Central memory CD8-positive, alpha-beta T cell (primary cell): Measurements from ENCODE around the gene CFAP46.
"Not testable (repeated sequence)": the region's sequence is repeated elsewhere in the genome, so short reads cannot be mapped to it uniquely, and the experiment has no call there.

ENCODE experiments used
- ATAC-seq: fragments of 150-1000 bp; cut with Tn5 transposase; replicated peaks from 2 replicates; pipeline ENCODE4 v1.10.0; 2022; ENCODE audit warnings: mild to moderate bottlenecking, moderate FRiP score, moderate number of reproducible peaks; ENCODE audit not compliant: poor library complexity, severe bottlenecking; ENCODE audit errors: extremely low read depth
- DNase-seq, 2 donors: peaks; one replicate each; pipeline ENCODE4 v3.0.0; 2021; ENCODE audit warnings: low spot score in 2 of 2
- H3K27ac Mint-ChIP-seq: one replicate; pipeline ENCODE4 v1.8.0; 2022; ENCODE audit warnings: low read depth, mild to moderate bottlenecking, moderate library complexity, mixed read lengths
- H3K27me3 Mint-ChIP-seq: one replicate; pipeline ENCODE4 v1.8.0; 2022; ENCODE audit warnings: mixed read lengths
- H3K36me3 Mint-ChIP-seq: one replicate; pipeline ENCODE4 v1.8.0; 2022; ENCODE audit warnings: mild to moderate bottlenecking, moderate library complexity, mixed read lengths; ENCODE audit not compliant: insufficient read depth
- H3K4me1 Mint-ChIP-seq: one replicate; pipeline ENCODE4 v1.8.0; 2022; ENCODE audit warnings: mixed read lengths
- H3K4me3 Mint-ChIP-seq: one replicate; pipeline ENCODE4 v1.8.0; 2022; ENCODE audit warnings: mild to moderate bottlenecking, moderate library complexity, mixed read lengths
- H3K9me3 Mint-ChIP-seq: one replicate; pipeline ENCODE4 v1.8.0; 2022; ENCODE audit warnings: mixed read lengths

CFAP46 gene

DNA sequence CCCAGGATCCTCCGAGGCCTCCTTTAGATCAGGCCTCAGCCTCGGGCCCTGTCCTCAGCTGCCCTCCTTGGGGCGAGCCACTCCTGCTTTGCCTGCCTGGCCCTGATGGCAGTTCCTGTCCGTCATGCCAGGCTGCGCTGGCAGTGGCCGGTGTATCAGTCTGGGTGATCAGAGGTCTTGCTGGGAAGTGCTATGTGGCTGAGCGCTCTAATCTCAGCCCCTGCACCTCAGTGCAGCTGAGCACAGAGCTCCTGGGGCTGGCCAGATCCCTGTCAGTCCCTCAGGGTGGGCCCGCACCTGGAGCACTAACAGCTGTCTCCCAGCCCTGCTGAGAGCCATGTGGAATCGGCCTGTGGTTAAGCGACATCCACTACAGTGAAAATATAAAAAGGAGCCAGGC lies 14.8 kb upstream of the CFAP46 start:
- no peak overlapping the region for H3K4me3 Mint-ChIP-seq
- no peak overlapping the region for H3K27ac Mint-ChIP-seq
- H3K27me3 Mint-ChIP-seq = peaks cover 9% of the 10 kb centered on the region
- DNase-seq (no peak), ATAC-seq (no peak)
- peaks cover 7% of the 10 kb centered on the region for H3K36me3 Mint-ChIP-seq
- H3K9me3 Mint-ChIP-seq = no peaks in the 10 kb centered on the region
- H3K4me1 Mint-ChIP-seq = peaks cover 5% of the 10 kb centered on the region

DNA sequence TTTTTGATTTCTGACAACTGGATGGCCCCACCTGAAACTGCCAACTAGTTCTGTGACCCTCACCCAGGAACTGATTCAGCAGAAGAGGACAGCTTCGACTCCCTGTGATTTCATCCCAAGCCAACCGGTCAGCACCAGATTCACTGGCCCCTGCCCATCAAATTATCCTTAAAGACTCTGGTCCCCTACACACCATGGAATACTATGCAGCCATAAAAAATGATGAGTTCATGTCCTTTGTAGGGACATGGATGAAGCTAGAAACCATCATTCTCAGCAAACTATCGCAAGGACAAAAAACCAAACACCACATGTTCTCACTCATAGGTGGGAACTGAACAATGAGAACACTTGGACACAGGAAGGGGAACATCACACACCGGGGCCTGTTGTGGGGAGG lies 13.9 kb upstream of the CFAP46 start:
- peaks cover 17% of the 10 kb centered on the region for H3K27me3 Mint-ChIP-seq
- DNase-seq, H3K9me3 Mint-ChIP-seq, H3K36me3 Mint-ChIP-seq, ATAC-seq, H3K27ac Mint-ChIP-seq, H3K4me3 Mint-ChIP-seq, H3K4me1 Mint-ChIP-seq: not testable (repeated sequence)

DNA sequence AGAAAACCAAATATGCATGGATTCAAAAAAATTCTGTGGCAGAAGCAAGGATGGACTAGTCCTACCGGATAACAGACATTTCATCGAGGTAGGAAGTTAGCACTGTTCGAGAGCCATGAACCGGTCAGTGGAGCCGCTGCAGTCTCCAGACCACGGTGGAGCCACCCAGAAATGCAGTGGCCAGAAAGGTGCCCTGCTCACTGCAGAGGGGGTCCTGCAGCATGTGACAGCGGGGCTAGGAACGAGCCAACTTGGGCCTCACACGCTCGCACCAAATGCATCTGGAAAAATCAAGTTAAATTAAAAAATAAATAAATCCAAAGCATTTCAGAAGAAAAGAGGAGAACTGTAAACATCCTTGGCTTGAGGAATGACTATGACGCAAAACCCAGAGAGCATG lies 13.1 kb upstream of the CFAP46 start:
- no peak overlapping the region for H3K4me3 Mint-ChIP-seq
- H3K27me3 Mint-ChIP-seq = peaks cover 25% of the 10 kb centered on the region

DNA sequence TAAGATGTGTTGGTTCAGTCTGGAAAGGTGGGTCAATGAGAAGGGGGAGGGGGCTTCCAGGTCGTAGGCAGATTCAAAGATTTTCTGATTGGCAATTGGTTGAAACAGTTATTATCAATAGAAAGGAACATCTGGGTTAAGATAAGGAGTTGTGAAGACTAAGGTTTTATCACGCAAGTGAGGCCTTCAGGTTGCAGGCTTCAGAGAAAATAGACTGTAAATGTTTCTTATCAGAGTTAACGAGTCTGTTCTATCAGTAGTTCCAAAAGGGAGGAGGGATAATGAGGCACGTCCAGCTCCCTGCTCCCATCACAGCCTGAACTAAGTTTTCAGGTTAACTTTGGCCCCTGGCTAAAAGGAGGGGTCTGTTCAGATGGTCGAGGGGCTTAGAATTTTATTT lies 11.1 kb upstream of the CFAP46 start:
- peaks cover 45% of the 10 kb centered on the region for H3K27me3 Mint-ChIP-seq
- no peak overlapping the region for H3K4me3 Mint-ChIP-seq
- no peak overlapping the region for H3K27ac Mint-ChIP-seq
- H3K9me3 Mint-ChIP-seq = no peaks in the 10 kb centered on the region
- peaks cover 2% of the 10 kb centered on the region for H3K36me3 Mint-ChIP-seq
- no peaks in the 10 kb centered on the region for H3K4me1 Mint-ChIP-seq
- ATAC-seq (no peak), DNase-seq (no peak)

More for the DNA sequence above, 13.1 kb upstream of the CFAP46 start:
- H3K27ac Mint-ChIP-seq = no peak overlapping the region
- H3K36me3 Mint-ChIP-seq = peaks cover 5% of the 10 kb centered on the region
- no peaks in the 10 kb centered on the region for H3K4me1 Mint-ChIP-seq
- no peaks in the 10 kb centered on the region for H3K9me3 Mint-ChIP-seq
- ATAC-seq = no peak
- DNase-seq = no peak

DNA sequence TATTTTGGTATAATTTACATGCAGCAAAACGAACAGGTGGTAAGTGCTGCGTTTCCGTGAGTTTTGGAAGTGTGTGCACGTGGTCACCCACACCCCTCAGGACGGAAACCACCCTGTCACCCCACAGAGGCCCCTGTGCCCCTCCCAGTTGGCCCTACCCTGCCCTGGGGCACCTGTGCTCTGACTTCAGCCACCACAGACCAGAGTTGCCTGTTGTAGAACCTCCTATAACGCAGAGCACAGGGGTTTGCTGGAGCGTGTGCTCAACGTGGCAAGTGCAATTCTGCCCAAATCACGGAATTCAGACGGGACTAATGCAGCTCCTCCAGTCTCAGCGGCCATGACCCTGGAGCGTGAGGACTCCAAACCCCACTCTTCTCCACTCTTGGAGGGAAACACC lies 9.6 kb upstream of the CFAP46 start:
- ATAC-seq = no peak
- Mint-ChIP-seq H3K27ac (no peak overlapping the region), H3K9me3 (no peaks in the 10 kb centered on the region), H3K4me3 (no peak overlapping the region), H3K27me3 (peaks cover 45% of the 10 kb centered on the region), H3K36me3 (peaks cover 2% of the 10 kb centered on the region), H3K4me1 (no peaks in the 10 kb centered on the region)
- no peak for DNase-seq

DNA sequence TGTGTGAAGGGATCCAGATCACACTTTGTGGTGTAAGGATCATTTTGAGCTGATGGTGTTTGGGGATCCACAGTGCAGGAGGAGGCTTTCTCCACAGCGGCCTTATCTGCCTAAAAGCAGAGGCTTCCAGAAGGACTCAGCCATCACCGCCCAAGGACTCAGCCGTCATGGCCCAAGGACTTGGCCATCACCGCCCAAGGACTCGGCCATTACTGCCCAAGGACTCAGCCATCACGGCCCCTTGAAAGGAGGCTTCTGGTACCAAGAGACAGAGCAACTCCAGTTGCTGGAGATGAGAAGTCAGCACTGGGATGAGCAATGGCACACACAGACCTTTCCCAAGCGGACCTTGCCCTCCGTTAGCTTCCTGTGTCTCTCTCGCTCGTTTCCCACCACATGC lies 6.0 kb upstream of the CFAP46 start:
- Mint-ChIP-seq H3K27ac (no peak overlapping the region), H3K9me3 (no peaks in the 10 kb centered on the region), H3K4me1 (no peaks in the 10 kb centered on the region), H3K4me3 (no peak overlapping the region), H3K27me3 (peaks cover 62% of the 10 kb centered on the region), H3K36me3 (no peaks in the 10 kb centered on the region)
- ATAC-seq = no peak
- no peak for DNase-seq

DNA sequence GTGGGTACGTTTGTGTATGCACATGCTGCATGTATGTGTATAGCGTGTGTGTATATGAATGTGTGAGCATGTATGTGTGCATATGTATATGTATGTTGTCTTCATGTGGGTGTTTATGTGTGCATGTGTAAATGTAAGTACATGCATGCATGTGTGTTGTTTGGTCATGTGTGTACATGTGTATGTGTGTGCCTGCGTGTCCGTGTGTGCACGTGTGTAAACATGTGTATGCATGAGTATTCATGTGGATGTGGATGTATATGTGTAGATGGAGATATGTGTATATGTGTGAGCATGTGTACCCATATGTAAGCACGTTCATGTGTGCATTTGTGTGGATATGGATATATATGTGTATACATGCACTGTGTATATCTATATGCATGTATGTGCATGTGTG lies 5.5 kb upstream of the CFAP46 start:
- Mint-ChIP-seq H3K27me3 (peaks cover 61% of the 10 kb centered on the region), H3K4me1 (peaks cover 2% of the 10 kb centered on the region), H3K27ac (no peak overlapping the region), H3K4me3 (no peak overlapping the region), H3K36me3 (no peaks in the 10 kb centered on the region), H3K9me3 (no peaks in the 10 kb centered on the region)
- DNase-seq = no peak
- ATAC-seq = no peak

DNA sequence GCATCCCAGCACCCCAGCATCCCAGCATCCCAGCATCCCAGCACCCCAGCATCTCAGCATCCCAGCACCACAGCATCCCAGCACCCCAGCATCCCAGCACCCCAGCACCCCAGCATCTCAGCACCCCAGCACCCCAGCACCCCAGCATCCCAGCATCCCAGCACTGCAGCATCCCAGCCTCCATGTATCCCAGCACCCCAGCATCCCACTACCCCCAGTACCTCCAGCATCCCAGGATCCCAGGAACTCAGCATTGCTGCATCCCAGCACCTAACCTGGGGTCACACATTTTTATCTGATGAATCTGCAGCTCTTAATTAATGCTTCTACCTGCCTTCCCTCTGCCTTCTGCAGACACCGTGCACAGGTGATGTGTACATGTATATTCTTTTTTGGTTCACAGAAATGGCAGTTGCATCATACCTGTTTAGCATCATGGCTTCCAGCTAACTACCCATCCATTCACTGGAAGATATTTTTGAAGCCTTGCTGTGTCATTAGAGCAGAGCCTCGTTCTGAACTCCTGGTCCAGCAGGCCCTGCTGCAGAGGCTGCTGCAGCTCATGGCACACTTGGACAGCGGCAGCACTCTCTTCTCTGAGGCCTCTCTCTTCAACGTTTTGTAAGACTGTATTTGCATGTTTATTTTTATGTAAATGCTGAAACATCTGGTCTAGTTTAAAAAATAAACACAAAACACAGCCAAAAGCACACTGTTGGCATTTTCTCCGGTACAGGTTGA lies 4.6 kb upstream of the CFAP46 start:
- ATAC-seq = no peak
- H3K4me1 Mint-ChIP-seq = peaks cover 5% of the 10 kb centered on the region
- H3K4me3 Mint-ChIP-seq = no peak overlapping the region
- H3K36me3 Mint-ChIP-seq = no peaks in the 10 kb centered on the region
- peaks cover 68% of the 10 kb centered on the region for H3K27me3 Mint-ChIP-seq
- DNase-seq = no peak
- H3K27ac Mint-ChIP-seq = no peak overlapping the region
- H3K9me3 Mint-ChIP-seq = no peaks in the 10 kb centered on the region

DNA sequence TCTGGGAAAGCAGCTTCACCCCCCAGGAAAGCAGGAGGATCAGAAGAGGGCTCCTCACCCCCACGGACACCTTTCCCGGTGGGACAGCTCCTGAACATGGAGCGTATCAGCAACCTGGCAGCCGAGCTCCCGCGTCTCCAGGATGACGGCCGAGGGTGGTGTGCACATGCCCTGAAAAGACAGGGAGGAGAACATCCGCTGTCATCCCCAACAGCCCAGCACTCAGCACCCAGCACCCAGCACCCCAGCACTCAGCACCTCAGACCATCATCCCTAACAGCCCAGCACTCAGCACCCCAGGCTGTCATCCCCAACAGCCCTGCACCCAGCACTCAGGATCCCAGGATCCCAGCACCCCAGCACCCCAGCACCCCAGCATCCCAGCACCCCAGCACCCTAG lies 3.9 kb upstream of the CFAP46 start:
- ATAC-seq = no peak
- Mint-ChIP-seq H3K9me3 (no peaks in the 10 kb centered on the region), H3K4me3 (no peak overlapping the region)

DNA sequence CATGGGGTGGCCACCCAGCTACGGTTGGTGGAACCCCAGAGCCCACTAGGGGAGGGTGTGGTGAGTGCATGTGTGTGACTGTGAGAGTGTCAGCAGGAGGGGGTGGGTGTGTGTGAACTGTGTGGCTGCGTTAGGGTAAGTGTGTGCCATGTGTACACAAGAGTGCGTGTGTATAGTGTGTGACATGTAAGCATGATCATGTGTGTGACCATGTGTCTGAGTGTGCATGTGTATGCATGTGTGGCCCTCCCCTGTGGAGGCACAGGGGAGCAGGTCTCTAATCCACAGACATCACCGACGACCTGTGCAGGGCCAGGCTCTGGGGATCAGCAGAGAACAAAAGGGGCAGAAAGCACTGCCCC lies 3.5 kb upstream of the CFAP46 start:
- Mint-ChIP-seq H3K4me3 (no peak overlapping the region), H3K36me3 (no peaks in the 10 kb centered on the region), H3K4me1 (peaks cover 6% of the 10 kb centered on the region), H3K9me3 (no peaks in the 10 kb centered on the region), H3K27ac (no peak overlapping the region), H3K27me3 (peaks cover 68% of the 10 kb centered on the region)
- DNase-seq = no peak
- ATAC-seq = no peak

More for the DNA sequence above, 3.9 kb upstream of the CFAP46 start:
- H3K4me1 Mint-ChIP-seq = peaks cover 5% of the 10 kb centered on the region
- H3K36me3 Mint-ChIP-seq = no peaks in the 10 kb centered on the region
- peaks cover 68% of the 10 kb centered on the region for H3K27me3 Mint-ChIP-seq
- DNase-seq = no peak
- H3K27ac Mint-ChIP-seq = no peak overlapping the region

DNA sequence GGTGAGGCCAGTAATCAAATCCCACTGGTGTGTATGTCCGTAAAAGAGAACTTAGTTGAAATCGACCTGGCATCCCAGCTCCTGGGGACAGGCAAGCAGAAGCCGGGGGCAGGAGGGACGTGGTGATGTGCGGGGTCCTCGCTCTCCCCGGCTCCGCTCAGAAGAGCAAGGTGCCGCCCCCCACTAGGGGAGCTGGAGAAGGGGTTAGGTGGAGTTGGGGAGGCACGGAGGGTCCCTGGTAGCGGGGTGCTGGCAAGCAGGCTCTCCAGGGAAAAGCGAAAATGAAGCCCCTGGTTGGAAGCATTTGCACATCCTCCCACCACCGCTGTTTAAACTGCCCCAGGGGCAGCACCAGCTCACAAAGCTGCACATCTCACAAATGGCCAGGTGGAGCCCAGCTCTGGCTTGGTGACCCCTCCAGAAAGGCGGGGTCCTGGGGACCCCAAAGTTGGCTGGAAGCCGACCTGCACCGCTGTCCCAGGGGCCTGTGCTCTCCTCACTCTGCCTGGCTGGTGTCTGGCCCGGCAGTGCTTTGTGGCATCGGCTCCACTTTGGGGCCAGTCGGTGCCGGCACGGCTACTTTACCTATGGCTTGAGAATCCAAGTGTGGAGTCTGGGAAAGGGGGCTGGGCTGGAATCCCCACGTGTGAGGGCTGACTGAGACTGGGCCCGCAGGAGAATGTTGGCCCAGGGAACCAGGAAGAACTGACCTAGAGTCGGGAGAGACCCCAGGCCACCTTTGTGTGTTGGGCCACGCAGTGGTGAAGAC lies 2.9 kb upstream of the CFAP46 start:
- no peak for ATAC-seq
- DNase-seq = no peak
- Mint-ChIP-seq H3K27me3 (peaks cover 68% of the 10 kb centered on the region), H3K4me1 (peaks cover 12% of the 10 kb centered on the region), H3K4me3 (no peak overlapping the region), H3K9me3 (no peaks in the 10 kb centered on the region), H3K27ac (no peak overlapping the region), H3K36me3 (no peaks in the 10 kb centered on the region)

DNA sequence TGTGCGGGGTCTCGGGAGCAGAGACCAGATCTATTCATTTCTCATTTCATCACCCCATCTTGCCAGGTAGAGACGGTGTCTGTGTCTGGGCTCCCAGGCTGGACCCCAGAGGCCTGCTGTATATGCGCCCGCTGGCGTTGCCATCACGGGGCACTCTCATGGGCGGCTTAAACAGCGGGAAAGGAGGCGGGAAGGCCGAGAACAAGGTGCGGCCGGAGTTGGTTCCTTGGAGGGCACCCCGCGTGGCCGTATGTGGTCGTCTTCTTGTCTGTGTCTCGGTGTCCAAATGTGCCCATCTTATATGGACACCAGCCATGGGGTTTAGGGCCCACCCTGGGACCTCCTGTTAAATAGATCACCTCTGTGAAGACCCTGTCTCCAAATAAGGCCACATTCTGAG lies 2.1 kb upstream of the CFAP46 start:
- peaks cover 68% of the 10 kb centered on the region for H3K27me3 Mint-ChIP-seq
- peaks cover 15% of the 10 kb centered on the region for H3K4me1 Mint-ChIP-seq
- no peak for DNase-seq
- H3K4me3 Mint-ChIP-seq = no peak overlapping the region
- no peaks in the 10 kb centered on the region for H3K9me3 Mint-ChIP-seq
- no peaks in the 10 kb centered on the region for H3K36me3 Mint-ChIP-seq
- H3K27ac Mint-ChIP-seq = no peak overlapping the region
- ATAC-seq = no peak

DNA sequence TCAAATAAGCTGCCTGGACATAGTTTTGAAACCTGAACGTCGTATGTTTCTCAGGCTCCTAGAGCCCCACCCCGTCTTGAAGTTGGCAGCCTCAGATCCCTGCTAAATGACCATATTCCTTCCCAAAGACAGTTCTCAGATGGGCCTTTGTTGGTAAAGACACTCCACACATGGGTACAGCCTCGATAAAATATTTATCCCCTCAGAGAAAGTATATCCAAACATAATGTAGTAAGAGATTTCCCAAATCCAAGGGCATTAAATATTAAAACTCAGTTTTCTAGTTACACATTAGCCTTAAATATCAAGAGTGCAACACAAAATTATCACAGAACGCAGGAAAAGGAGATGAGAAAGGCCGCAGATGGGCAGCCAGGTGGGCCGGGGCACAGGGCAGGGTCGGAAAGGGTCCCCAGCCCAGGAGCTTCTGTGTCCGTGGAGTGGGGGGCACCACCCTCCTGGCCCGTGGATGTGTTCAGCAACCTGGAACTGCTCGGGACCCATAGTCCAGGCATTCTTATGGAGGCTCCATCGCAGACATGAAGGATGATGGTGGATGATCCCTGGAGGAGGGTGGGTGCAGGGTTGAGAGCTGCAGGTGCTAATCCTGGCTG lies 1.5 kb upstream of the CFAP46 start:
- Mint-ChIP-seq H3K27ac (no peak overlapping the region), H3K27me3 (peaks cover 68% of the 10 kb centered on the region), H3K36me3 (no peaks in the 10 kb centered on the region), H3K4me3 (no peak overlapping the region), H3K9me3 (no peaks in the 10 kb centered on the region), H3K4me1 (peaks cover 15% of the 10 kb centered on the region)
- DNase-seq = no peak
- no peak for ATAC-seq
